Renal cortical epithelial cell (primary cell): ENCODE measurements around the gene OSM. TPM values are rescaled to one million over a fixed set of nuclear protein-coding genes. Genes with fewer than 3 reads are reported as not detected.

Source experiments
- DNase-seq: peaks from one replicate; pipeline ENCODE4 v3.0.0-alpha.2; 2011; ENCODE audit warnings: low read depth
- total RNA-seq: library from RNA; depleted of rRNA; stranded (reverse); fragments of >200 nt; gene quantifications from 2 replicates; pipeline ENCODE4 v1.2.3, GENCODE V29; 2014

Gene OSM
- total RNA-seq, 1 donor from 2014 or later = not detected

DNA sequence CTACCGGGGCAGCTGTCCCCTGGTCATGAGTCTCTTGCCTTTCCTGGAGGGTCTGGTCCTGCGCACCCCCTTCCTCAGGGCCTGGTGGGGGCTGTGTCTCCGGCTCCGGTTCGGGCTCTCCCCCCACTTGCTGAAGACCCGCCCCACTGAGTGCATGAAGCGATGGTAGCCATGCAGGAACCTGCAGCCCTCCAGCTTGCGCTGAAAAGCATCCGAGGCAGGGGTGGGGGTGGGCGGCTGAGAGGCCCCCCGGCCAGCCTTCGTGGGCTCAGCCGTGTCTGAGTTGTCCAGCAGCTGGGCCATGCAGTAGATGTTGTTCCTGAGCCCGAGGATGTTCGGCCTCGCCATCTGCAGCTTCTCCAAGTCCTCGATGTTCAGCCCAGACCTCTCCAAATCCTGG is 2.8 kb downstream of the OSM start:
- DNase-seq = no peak

- no peak for DNase-seq
Observed at GRCh38 chr22:30262917-30263741, 3.5 kb downstream of the OSM start.

GRCh38 chr22:30262112-30262511 is 4.5 kb downstream of the OSM start:
- no peak for DNase-seq

- no peak for DNase-seq
Observed at GRCh38 chr22:30261134-30261533, 5.5 kb downstream of the OSM start.

DNA sequence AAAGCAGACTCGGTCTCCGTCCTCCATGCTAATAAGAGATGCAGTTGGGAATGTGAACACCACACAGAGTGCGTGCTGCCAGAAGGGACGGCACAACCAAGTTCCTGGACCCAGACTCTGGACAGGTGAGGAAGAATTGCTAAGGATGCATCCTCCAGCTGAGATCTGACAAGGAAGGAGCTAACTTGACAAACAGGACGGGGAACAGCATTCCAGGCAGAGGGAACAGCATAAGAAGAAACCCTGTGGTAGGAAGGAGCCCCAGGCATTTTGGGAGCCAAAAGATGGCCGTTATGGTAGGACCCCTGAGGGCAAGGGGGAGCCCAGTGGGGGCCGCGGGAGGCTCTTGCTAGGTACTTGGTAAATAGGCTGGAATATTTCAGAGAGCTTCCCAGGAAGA is 6.0 kb downstream of the OSM start:
- no peak for DNase-seq

- DNase-seq = no peak
Observed at GRCh38 chr22:30260276-30260675, 6.4 kb downstream of the OSM start.

DNA sequence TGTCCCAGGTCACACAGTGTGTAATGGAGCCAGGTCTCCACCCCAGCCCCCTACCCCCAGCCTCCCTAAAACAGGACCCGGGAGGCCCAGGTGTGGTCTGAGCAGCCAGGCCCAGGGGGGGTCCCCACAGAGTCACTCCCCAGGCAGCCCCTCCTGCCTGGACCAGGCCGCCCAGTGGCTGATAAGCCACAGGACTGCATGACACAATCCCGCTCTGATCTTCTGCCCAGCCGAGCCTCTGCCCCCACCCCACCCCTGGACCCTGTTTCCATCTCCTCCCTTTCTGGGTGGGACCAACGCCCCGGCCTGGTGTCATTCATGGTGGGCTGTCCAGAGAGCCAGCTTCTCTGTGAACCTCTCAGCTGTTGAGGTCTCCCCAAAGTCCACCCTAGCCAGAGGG is 12.3 kb downstream of the OSM start:
- DNase-seq = no peak

DNA sequence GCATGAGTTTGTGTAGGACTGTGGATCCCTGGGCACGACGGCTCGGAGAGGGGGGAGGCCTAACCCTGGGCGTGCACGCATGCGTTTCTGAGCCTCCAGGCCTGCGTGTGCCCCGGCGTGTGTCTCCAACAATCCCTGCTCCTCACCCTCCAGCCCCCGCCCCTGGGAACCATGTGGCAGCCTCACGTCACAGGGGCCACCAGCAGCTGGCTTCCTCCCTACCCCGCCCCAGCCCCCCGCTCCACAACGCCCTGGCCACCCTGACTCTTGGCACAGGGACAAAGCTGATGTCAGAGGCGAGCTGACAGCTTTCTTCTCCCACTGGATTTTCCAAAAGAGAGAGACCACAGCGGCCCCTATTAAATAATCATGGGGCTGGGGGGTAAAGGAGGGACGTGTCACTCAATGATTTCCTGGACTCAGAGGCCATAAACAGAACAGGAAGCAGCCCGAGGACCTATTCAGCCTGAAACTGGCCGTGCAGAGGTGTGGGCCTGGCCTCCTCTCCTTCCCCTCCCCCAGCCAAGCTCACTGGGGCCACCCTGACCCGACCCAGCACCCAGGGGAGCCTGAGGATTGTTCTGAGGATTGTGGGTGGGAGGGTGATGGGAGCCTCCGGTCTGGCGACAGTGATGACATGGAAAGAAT is 13.3 kb downstream of the OSM start:
- peak; percentile 88 for DNase-seq

DNA sequence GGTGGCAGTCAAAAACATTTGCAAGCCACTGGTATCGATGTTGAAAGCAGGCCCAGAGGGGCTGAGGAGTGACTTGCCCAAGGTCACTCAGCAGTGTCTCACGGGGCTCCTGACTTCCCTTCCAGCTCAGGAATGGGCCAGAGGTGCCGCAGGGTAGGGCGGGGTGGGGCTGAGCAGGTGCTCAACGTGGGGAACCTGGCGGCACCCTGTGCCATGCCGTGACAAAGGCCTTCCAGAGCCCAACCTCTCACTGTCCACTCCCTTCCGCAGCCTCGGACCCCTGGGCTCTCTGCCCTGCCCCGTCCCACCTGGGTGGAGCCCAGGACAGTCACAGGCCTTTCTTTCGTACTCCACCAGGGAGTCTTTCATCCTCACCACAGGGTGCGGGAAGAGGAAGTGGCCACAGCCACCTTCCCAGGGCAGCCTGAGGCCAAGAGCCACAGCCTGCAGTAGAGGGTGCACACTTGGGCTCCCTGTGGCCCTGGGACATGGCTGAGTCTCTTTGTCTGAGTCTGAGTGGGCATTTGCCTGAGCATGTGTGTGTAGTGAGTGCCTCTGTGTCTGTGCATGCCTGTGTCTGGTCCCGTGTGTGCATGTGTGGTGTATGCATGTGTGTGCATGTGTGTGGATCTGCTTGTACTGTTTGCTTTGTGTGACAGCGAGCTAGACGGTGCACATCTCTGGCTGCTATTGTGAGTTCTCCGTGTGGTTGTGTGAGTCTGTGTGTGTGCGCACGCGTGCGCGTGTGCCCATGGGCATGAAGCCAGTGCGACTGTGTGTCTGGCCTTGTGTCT is 14.0 kb downstream of the OSM start:
- peak; percentile 45 for DNase-seq

- peak; percentile 78 for DNase-seq
Observed at GRCh38 chr22:30251711-30252110, 14.9 kb downstream of the OSM start.

DNA sequence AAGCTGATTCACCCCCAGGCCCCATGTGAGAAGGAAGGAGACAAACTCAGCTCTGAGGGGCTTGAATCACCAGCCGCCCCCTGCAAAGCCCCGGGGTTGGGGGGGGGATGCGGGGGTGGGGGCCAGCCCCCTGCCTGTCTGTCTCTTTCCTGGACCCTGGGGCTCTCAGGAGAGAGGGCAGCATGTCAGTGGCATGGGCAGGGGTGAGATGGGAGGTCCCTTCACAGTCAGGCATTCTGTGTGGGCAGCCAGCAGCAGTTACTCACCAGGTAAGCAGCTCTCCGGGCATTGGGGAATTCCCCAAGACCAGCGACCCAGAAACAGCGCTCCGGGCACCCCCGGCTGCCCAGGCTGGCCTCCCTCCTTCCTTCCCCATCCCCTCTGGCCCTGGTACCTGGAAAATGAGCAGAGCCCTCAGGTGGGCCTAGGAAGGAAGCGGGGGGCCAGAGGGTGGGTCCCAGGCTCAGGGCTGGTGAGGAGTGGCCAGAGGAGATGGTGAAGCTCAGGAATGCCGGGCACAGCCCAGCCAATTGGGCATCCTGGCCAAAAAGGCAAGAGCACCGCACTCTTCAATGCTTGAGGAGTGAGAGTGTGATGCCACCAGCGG is 15.9 kb downstream of the OSM start:
- peak; percentile 95 for DNase-seq

DNA sequence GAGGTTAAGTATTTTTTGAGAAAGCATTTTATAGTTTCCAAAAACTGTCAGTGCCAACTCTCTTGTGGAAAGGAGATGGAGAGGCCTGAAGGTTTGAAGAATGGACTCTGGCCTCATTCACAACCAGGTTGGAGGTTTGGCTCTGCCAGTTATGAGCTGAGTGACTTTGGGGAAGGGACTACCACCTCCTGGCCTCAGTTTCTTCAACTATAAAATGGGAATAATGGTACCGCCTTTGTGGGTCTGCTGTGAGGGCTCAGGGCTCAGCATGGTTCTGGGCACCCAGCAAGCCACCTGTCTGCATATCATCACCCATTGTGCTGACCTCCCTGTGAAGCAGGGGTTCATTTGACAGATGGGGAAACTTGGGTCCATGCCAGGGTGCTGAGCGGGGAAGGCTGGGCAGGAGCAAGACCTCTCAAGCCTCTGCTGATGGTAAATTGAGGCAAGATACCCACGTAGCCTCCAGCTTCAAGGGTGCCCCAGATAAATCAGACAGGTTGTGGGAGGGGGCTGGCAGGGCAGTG is 16.5 kb downstream of the OSM start:
- DNase-seq = no peak

- no peak for DNase-seq
Observed at GRCh38 chr22:30249049-30250038, 17.3 kb downstream of the OSM start.

DNA sequence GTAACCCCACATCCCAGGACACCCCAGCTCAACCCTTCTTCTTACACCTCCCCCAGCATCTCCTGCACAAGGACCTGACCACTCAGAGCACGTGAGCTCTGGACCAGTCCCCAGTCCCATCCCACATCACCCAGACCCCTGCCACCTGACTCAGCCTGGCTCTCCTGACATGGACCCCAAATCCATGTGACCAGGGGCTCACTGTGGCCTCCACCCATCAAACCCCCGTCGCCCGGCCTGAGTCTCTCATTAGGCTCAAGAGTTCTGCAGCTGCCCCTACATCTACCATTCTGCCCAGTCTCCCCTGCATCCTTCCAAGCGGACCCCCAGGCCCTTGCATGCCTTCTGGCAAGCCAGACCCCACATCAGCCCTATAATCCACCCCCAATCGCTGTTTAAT is 18.2 kb downstream of the OSM start:
- no peak for DNase-seq

DNA sequence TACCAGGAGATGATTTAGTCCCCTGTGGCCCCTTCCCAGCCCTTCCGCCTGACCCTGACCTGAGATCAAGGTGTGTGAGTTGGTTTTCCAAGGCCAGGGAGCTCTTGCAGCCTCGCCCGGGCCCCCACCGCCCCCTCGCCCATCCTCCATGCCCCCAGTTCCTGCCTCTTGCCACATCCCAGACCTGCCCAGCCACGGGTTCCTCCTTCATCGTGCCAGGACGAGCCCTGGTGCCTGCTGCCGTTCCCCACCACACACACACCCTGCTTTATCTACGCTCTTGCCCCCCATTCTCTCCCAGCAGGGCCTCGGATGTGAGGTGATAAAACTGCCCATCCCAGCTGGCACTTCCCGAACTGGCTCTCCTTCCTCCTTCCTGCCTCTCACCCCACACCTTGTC is 18.7 kb downstream of the OSM start:
- no peak for DNase-seq

GRCh38 chr22:30247561-30247960 is 19.1 kb downstream of the OSM start:
- no peak for DNase-seq

GRCh38 chr22:30246814-30247376 is 19.8 kb downstream of the OSM start:
- no peak for DNase-seq

DNA sequence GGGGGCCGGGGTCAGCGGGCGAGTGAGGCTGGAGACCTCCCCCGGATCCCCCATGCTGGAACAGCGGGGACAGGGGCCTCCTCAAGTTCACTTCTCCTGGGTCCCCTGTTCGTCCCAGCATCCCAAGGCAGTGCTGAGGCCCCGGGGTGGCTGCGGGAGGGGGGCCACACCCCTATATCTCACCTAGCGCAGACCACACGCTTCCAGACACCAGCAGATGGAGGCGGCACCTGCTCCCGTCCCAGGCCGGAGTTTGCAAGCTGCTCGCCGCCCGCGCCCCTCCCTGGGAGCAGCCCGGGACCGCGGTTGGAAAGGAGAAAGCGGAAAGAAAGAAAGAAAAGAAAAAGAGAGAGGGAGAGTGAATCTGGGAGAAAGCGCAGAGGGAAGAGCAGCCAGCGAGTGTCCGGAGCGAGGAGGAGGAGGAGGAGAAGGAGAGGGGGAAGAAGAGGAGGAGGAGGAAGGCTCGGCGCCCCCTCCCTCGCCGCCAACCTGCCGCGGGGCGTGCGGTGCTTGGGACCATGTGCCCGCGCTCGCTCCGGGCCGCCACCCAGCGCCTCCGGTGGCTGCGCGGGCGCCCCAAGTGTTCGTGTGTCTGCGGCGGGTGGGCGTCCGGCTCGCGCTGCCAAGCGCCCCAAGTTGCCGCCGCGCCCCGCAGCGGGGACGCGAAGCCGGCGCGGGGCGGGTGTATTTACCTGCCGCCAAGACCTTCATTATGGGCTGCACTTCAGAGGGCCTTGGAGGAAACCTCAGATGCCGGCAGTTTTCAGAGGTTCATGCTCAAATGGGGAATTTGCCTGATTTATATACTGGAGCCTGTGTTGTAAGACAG is 20.5 kb downstream of the OSM start, which contains the start of gene LIF:
Gene LIF (minus strand): TSS at position 775 of the 829 bp plus-strand sequence. CDS start 64 bp downstream, at position 711.
- DNase-seq = peak; percentile 56
